Medulla oblongata (tissue), 1 donor: ENCODE results near the gene ELMO3.

Source experiments
- DNase-seq: peaks from one replicate; pipeline ENCODE4 v3.0.0-alpha.2; 2015; ENCODE audit errors: extremely low spot score

Gene ELMO3, protein sequence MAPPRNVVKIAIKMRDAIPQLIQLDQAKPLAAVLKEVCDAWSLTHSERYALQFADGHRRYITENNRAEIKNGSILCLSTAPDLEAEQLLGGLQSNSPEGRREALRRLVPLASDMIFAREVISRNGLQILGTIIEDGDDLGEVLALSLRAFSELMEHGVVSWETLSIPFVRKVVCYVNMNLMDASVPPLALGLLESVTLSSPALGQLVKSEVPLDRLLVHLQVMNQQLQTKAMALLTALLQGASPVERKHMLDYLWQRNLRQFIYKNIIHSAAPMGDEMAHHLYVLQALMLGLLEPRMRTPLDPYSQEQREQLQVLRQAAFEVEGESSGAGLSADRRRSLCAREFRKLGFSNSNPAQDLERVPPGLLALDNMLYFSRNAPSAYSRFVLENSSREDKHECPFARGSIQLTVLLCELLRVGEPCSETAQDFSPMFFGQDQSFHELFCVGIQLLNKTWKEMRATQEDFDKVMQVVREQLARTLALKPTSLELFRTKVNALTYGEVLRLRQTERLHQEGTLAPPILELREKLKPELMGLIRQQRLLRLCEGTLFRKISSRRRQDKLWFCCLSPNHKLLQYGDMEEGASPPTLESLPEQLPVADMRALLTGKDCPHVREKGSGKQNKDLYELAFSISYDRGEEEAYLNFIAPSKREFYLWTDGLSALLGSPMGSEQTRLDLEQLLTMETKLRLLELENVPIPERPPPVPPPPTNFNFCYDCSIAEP

DNA sequence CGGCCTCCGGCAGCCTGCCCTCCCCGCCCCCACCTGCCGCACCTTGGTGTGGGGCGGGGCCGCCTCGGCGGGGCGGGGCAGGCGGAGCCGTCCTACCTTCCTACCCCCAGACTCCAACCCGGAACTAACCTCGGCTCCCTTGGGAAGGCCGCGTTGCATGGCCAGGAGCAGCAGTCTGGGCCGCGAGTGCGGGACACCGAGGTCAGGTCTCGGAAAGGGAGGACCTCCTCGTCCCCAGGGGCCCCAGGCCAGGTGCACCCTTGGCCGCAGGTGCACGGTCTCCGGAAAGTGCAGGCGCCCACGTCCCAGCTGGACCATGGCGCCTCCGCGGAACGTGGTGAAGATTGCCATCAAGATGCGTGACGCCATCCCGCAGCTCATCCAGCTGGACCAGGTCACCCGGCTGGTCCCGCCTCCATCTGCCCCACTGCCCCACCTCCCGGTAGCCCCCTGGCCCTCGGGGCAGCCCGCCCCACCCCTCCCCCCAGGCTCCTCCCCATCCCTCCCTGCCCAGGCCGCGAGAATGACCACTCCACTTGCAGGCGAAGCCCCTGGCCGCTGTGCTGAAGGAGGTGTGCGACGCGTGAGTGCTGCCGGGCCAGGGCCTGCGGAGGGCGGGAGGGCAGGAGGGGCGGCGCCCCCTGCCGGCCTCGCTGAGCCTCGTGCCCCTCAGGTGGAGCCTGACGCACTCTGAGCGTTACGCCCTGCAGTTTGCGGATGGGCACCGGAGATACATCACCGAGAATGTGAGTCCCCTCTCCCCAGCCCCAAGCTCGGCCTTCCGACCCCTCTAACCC is at the start of gene ELMO3:
ELMO3 (plus strand) TSS at position 121 of the 797 bp plus-strand sequence; CDS start at position 317, 196 bp downstream.
- no peak for DNase-seq

DNA sequence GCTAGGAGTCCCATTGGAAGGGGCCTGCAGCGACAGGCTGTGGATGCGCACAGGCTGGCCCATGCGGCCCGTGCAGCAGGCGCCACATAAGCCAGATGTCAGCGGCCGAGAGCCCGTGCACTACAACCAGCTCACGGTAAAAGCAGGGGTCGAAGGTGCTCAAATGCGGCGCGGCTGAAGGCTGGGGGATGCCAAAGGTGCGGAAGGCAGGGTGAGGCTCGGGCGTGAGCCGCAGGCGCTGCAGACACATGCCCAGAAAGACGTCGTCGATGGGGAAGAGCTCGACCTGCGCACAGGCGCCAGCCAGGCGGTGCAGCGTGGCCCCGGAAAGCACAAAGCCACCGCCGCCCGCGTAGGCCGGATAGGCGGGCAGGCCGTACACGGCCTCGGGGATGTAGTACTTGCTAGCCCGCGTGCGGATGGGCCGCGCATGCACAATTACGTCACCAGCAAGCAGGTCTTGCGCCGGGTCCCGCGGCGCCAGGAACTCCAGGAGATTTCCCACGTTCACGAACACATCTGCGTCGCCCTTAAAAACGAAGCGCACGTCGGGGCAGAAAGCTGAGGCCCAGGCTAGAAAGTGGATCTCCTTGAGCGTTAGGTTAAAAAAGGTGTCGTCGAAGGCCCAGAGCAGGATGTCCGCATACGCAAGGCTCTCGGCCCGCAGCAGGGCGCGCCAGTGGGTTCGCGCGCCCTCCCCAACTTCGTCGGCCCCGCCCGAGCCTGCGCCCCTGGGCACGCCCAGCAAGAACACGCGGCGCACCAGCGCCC is 49.5 kb upstream of the ELMO3 start:
- no peak for DNase-seq

DNA sequence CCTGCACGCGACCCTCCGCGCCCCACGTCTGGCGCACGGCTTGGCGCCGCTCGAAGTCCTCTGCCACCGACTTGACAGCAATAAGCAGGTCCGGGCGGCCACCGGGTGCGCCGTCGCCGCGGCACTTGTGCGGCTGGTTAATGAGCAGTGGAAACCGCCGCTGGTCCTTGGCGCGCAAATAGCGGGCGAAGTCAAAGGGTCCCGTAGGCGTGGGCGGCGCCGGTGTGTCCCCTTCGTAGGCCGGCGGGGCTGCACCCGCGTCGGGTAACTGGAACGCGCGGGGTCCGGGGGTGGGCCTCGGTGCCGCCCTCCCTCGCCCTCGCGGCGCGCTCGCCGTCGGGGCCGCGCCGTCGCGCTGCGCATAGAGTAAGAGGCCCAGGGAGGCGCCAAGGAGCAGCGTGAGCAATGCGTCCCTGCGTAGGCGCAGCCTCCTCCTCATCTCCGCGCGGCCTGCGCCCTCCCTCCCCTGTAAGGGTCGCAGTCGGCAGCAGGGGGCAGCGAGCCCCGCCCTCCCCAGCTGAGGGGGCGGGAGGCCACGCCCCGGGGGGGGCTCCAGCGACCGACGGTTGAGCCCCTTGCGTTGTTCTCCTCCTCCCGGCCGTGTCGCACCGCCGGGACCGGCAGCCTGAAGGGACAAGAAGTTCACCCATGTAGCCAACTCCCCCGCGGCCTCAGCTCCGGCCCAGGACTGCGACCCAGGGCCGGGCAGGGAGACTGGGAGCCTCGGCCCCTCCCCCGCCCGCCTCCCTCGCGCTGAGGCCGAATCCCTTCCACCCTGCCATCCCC is 48.7 kb upstream of the ELMO3 start:
- no peak for DNase-seq

DNA sequence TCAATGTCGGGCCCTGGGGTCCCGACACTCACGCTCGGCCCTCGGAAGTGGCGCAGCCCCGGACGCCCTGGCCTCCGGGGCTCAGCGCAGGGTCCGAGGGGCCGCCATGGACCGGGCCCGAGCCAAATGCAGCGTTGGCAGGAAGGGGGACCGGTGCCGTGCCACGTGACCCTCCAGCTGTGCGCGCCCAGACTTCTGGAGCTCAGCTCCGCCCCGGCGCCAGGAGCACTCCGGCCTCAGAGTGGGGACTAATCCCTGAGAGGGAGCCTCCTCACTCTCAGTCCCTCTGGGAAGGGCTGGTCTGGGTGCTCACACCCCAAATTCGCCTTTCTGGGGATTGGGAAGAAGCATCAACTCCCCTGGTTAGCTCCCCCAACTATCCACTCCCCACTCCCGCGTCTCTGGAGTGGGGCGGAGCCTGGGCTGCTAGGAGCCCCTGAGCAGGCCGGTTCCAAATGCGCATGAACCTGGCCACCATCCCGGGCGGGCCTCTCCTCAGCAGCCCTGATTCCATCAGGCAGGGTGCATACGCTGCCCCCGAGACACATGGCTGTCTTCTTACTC is 48.0 kb upstream of the ELMO3 start, which contains the start of gene B3GNT9:
B3GNT9 (minus strand) TSS at position 166 of the 564 bp plus-strand sequence. CDS start 513 bp downstream, outside the sequence.
- DNase-seq, result peak; percentile 80

DNA sequence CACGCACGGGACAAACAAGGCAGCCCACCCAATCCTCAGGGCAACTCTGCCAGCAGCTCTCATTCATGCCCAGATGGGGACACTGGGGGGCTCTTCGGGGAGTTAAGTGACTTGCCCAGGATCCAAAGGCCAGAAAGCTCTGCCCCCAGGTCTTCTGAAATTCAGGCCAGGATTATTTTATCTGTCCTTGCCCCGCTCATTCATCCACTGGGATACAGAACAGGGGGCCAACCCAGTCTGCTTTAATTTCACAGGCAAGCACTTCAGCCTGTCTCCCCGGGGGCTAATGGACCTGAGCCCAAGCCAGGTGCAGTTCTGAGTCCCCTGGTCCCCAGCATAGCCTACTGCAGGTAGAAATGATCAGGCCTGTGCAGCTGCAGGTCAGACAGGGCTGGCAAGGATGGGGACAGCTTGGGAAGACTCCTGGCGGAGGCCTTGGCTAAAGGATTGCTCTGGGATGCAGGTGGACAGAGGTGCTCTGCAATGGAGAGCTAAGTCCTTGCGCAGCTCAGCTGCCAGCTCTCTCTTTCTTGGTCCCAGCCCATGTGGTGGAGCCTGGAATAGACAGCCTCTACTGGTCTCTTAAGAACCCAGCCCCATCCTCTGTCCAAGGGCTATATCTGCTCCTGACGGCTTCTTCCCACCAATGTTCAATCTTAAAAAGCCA is 47.4 kb upstream of the ELMO3 start:
- no peak for DNase-seq

DNA sequence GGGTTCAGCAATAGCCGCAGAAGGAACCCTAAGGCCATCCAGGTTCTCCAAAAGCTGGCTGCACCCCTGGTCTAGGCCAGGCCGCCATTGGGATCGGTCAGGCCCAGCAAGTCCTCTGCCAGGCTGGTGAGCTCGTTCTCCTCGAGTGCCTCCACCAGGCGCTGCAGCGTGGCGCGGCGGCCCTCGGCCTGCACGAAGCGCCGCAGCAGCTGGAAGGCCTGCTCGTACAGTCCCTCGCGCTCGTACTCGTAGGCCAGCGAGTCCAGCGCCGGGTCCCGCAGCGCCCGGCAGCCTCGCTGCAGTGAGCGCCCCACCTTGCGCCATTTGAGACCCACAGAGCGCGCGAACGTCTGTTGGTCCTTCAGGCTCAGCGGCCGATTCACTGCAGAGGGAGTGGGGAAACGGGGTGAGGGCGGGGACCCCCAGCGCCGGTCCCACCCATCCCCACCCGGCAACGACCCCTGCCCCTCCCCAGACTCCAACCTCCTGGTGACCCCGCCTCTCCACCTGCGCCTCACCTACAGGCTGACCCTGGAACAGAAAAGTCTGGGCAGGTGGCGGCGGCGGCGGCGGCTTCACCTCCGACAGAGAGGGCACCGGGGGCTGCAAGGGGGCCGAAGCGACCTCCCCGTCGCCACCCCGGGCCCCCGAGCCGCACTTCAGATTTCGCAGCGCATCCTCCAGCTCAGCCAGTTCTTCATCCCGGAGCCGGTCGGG is 44.2 kb upstream of the ELMO3 start:
- DNase-seq, result no peak

DNA sequence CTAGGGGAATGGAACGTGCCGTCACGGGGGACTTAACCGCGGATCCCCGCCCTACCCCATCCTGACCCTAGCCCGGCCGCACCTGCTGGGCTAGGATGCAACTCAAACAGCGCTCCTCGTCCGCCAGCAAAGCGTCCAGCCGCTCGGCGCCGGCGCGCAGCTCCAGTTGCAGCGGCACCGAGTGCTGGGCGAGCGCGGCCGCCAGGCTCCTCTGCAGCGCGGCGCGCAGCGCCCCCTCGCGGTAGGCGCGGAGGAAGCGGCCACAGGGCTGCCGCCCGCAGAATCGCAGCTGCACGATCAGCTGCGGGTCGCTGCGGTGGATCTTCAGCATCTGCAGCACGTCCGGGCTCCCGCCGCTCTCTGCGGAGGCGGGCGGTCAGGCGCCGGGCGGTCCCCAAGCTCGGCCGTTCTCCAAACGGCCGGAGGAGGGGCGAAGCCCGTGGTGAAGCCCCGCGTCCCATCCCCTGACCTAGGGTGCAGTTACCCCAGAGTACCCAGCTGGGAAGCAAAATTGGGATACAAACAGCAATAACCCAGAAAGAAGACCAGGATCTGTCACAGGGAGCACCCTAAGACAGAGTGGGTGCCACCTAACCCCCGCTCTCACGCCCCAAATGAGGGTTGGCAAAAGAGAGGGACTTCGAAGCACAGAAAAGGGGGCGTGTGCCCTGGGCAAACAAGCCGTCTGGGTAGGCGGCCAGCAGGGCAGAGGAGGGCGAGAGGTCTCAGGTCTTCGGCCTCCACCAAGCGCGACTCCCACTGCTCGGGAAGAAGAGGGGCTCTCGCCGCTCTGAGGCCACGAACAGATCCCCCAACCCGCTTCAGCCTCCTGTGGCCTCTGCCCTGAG is 43.4 kb upstream of the ELMO3 start:
- DNase-seq, result peak; percentile 76

DNA sequence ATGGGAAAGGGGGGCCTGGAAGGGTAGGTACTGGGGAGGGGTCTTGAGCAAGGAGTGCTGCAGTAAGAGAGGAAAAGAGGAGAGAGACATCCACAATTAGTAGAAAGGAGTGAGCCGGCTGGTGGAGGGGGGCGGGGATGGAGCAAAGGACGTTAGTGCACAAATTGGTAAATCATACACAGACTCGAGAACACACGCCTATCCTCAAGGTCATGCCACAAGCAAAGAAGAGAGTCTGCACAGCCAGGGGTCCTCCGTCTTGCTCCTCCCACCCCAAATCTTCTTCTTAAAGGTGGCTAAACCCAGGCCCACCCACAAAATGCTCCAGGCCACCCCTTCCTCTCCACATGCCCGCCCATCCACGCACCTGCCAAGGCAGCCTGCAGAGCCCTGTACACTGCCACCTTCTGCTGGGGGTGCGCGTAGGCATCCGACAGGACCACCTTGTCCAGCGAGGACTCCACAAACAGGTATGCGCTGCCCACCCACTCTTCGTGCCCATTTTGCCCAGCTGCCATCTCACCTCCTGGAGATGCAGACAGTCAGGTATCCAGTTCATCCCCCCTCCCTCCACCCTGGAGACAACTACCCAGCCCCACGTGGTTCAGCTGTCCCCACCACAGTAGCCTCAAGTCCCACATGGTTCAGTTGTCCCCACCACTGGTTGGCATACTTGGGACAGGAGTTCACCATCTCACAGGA is 42.6 kb upstream of the ELMO3 start:
- no peak for DNase-seq

DNA sequence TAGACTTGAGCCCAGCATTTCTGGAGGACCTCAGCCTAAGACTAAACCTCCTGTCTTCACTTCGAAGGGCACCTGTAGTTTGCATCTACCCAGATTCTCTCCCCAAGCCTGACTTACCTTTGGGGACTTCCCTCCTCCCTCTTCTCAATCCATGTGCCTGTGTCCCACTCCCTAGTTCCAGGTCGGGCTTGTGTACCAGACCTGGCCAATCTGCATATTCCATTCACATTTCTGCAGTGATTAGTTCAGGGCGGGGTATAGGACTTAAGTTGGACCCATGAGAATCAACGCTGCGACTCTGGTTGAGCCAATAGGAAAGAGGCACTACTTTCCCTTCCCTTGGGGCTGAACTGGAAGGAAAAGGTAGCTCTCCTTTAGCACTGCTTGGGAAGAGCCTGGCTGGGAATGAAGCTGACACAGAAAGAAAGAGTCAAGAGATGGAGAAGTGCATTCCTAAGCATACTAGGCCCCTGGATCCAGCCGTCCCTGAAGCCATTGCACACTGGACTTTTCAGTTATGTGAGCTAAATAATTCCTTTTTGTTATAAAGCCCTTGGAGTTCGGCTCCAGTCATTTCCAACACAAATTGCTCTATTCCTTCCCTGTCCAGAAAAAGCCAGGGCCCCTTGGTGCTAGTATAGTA is 41.7 kb upstream of the ELMO3 start:
- DNase-seq, result no peak

DNA sequence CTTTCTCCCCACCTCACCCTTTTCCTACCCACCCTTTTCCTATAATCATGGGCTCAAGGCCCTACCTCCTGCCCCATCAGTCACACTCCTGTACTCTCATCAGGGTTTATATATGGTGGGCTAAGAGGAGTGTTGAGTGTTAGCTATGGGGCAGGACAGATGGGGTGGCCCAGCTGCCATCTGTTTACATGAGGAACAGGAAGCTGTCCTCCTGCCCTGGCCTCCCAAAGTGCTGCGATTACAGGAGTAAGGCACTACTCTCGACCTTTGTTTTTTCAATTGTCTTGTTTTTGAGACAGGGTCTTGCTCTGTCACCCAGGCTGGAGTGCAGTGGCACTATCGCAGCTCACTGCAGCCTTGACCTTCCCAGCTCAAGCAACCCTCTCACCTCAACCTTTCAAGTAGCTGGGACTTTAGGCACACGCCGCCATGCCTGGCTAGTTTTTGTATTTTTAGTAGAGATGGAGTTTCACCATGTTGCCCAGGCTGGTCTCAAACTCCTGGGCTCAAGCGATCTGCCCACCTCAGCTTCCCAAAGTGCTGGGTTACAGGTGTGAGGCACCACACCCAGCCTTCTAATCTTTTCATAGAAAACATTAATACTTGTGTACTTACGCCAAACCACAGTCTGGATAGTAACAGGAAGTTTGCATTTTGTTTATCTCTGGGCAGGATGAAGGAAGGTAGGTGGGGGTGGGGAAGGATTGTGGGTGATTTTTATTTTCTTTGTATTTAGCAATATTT is 40.9 kb upstream of the ELMO3 start:
- no peak for DNase-seq

DNA sequence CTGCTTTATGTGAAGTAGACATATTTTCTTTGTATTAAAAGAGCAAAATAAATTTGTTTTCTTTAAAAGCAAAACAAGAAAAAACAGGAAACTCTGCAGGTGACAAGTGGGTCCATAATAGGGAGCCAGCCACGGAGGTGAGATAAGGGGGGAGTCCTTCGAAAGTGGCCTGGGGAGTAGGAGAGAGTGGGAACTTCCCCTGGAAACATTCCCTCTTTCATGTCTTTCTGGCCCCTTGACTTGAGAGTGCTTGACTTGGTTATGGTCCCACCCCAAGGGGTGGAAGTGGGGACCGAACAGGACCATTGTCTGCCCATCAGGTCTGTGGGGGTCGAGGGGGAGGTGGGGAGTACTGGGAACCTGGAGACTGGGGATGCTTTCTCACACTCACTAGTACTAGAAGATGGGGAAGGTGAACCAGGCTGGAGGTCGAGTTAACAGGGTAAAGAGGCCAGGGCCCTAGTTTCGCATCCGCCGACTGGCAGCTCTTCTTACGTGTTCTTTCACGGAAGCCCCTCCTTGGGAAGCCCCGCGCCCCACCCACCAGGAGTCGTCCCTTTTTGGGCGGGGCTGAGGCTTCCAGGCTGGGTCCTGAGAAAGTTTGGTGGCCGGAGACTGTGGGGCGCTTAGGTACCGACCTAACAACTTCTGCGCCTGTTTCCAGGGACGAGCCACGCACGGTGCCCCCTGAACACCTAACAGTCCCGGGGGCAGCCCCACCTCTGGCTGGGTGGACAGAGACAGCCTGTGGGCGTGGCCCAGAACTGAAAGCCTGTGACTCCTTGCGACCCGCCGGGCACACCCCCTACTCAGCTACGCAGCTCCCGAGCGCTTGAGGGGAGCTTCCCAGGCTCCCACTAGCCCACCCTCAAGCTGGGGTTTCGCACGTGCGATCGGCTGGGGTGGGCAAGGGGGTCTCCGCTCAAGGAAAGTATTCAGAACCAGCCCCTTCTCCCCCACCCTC is 40.0 kb upstream of the ELMO3 start:
- DNase-seq, result no peak

DNA sequence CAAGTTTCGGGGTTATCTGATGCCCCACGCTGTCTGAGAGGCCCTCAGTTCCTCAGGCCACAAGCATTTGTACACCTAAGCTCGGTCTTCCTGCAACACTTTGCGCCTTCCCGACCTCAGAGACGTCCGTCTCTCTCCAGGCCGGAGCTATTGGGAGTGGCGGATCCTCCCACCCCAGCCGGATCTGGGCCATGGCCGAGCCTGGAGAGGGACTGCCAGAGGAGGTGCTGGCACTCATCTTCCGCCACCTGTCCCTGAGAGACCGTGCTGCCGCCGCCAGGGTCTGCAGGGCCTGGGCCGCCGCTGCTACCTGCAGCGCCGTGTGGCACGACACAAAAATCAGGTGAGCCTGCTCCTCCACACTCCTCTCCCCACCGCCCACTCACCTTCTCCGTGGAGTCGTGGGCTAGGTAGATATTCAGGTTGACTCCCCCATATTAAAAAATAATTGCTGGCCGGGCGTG is 37.3 kb upstream of the ELMO3 start:
- DNase-seq, result no peak

DNA sequence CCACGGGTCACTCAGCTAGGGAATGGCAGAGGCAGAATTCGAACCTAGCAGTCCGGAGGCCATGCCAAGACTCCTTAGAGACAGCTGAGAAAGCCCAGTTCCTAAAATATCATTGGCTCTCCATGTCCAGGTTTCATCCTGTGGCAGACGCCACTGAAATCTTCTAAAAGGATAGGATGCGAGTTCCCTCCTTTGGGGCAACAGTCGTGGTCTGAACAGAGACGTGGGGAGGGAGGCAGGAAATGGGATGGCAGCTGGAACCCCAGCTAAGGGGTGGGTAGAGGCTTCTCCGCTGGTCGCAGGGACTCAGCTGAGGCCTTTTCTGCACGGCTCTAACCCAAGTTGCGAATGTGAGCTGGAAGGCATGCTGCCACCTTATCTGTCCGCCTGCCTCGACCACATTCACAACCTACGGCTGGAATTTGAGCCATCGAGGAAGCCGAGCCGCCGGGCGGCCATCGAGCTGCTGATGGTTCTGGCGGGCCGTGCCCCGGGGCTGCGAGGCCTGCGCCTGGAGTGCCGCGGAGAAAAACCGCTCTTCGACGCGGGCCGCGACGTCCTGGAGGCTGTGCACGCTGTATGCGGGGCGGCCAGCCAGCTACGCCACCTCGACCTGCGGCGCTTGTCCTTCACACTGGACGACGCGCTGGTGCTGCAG is 36.3 kb upstream of the ELMO3 start:
- DNase-seq, result no peak
